Naive thymus-derived CD4-positive, alpha-beta T cell (primary cell): ENCODE data around the gene ITPR1. TPM values are rescaled to one million over a fixed set of nuclear protein-coding genes. Genes with fewer than 3 reads are reported as not detected.
A peak's percentile ranks its signal among the peaks of the same experiment; 100 is the strongest.

Experiments used
- ATAC-seq: fragments of 150-1000 bp; cut with Tn5 transposase; 2 replicates; pipeline ENCODE4 v1.10.0; 2021; ENCODE audit warnings: mild to moderate bottlenecking, moderate library complexity
- CTCF ChIA-PET: fragments of 350-600 bp; sonication (Branson Sonifier 250); formaldehyde crosslinking; loops from one replicate; lab custom pipeline; 2021; ENCODE audit warnings: antibody characterized with exemption; lab: Charles Lee
- POLR2A ChIA-PET: fragments of 350-600 bp; sonication (Branson Sonifier 250); formaldehyde crosslinking; loops from one replicate; lab custom pipeline; 2021; ENCODE audit warnings: antibody characterized with exemption, inconsistent platforms; lab: Charles Lee
- DNase-seq, 9 donors: peaks; one replicate each; pipeline versions ENCODE4 v3.0.0 to v3.0.0-alpha.2; 2020 to 2022; ENCODE audit warnings: mixed read lengths in 1 of 9
- H3K27ac ChIP-seq: one replicate; pipeline ENCODE4 v1.7.0; 2013; ENCODE audit warnings: mild to moderate bottlenecking, low read depth, low read length, moderate library complexity
- H3K27me3 ChIP-seq, 2 donors: one replicate each; pipeline ENCODE4 v1.7.0; 2013; ENCODE audit warnings: low read length in 2 of 2, mild to moderate bottlenecking in 2 of 2, moderate library complexity in 2 of 2; ENCODE audit not compliant: control insufficient read depth in 2 of 2, insufficient read depth in 2 of 2
- H3K36me3 ChIP-seq, 3 experiments: 1 replicate in 2 of 3; 2 replicates in 1 of 3; pipeline ENCODE4 v1.7.0; 2013; ENCODE audit warnings: low read length in 3 of 3, mild to moderate bottlenecking in 3 of 3, moderate library complexity in 1 of 3; ENCODE audit not compliant: insufficient read depth in 3 of 3, control insufficient read depth in 2 of 3
- H3K4me1 ChIP-seq, 2 donors: one replicate each; pipeline ENCODE4 v1.7.0; 2013; ENCODE audit warnings: low read length in 2 of 2, mild to moderate bottlenecking in 2 of 2, moderate library complexity in 1 of 2; ENCODE audit not compliant: control insufficient read depth in 2 of 2, insufficient read depth in 2 of 2
- H3K4me3 ChIP-seq: 2 replicates; pipeline ENCODE4 v1.7.0; 2013; ENCODE audit warnings: mild to moderate bottlenecking, low read length
- H3K9me3 ChIP-seq, 3 experiments: 1 replicate in 2 of 3; 2 replicates in 1 of 3; pipeline ENCODE4 v1.7.0; 2013; ENCODE audit warnings: low read length in 3 of 3; ENCODE audit not compliant: control insufficient read depth in 2 of 3
- H3K27ac Mint-ChIP-seq, 9 donors: one replicate each; pipeline ENCODE4 v1.8.0; 2020 to 2022; ENCODE audit warnings: mixed read lengths in 9 of 9, mild to moderate bottlenecking in 8 of 9, moderate library complexity in 5 of 9, inconsistent platforms in 2 of 9
- H3K27me3 Mint-ChIP-seq, 5 donors: one replicate each; pipeline ENCODE4 v1.8.0; 2021 to 2022; ENCODE audit warnings: mixed read lengths in 5 of 5, mild to moderate bottlenecking in 1 of 5
- H3K36me3 Mint-ChIP-seq, 5 donors: one replicate each; pipeline ENCODE4 v1.8.0; 2020 to 2022; ENCODE audit warnings: mixed read lengths in 5 of 5, mild to moderate bottlenecking in 3 of 5, inconsistent platforms in 1 of 5
- H3K4me1 Mint-ChIP-seq, 7 donors: one replicate each; pipeline ENCODE4 v1.8.0; 2020 to 2022; ENCODE audit warnings: mixed read lengths in 7 of 7, mild to moderate bottlenecking in 3 of 7, inconsistent platforms in 1 of 7
- H3K4me3 Mint-ChIP-seq, 10 donors: one replicate each; pipeline ENCODE4 v1.8.0; 2020 to 2022; ENCODE audit warnings: mild to moderate bottlenecking in 10 of 10, mixed read lengths in 10 of 10, moderate library complexity in 6 of 10, inconsistent platforms in 2 of 10
- H3K9me3 Mint-ChIP-seq, 11 donors: one replicate each; pipeline ENCODE4 v1.8.0; 2020 to 2022; ENCODE audit warnings: mixed read lengths in 11 of 11, mild to moderate bottlenecking in 4 of 11, inconsistent platforms in 1 of 11, moderate library complexity in 1 of 11
- intact Hi-C, 2 donors: fragments of 100-400 bp; cut with micrococcal nuclease; formaldehyde crosslinking; loops; one replicate each; pipeline ENCODE4 v1.15.1; 2023
- polyA plus RNA-seq, 2 donors: library from polyadenylated mRNA; unstranded; fragments of 300-500 nt; fragmentation: Illumina TruSeq; gene quantifications; one replicate each; pipeline ENCODE4 v1.2.3, GENCODE V29; 2021
- total RNA-seq, 6 experiments: library from RNA in 5 of 6; stranded (reverse) in 5 of 6; gene quantifications; 1 replicate in 5 of 6; 2 replicates in 1 of 6; pipeline ENCODE4 v1.2.3 and lab custom pipeline; 2021 to 2026

ITPR1 gene
- total and polyA plus RNA-seq, 7 experiments from 2014 or later, result 15.1 to 118 (median 83.8) TPM

GRCh38 chr3:4564928-4565586 lies 71.9 kb downstream of the ITPR1 start:
- H3K36me3 ChIP-seq, result no peaks in the 10 kb centered on the region
- no peak for DNase-seq
- ChIA-PET POLR2A (no interaction called here), CTCF (interaction anchor here (0.6 kb wide), 1 partner anchor 214 kb away, joined by 6 read pairs; no protein-coding TSS in a partner anchor)
- H3K4me1 ChIP-seq, result no peaks in the 10 kb centered on the region
- no peak overlapping the region for H3K27ac ChIP-seq
- no peaks in the 10 kb centered on the region for H3K9me3 ChIP-seq
- H3K4me3 ChIP-seq, result no peak overlapping the region
- intact Hi-C loops, result no loop called here
- no peak overlapping the region for H3K27ac Mint-ChIP-seq
- H3K27me3 Mint-ChIP-seq, result no peaks in the 10 kb centered on the region
- peaks cover 0 to 12% (median 5%) of the 10 kb centered on the region in 5 donors for H3K36me3 Mint-ChIP-seq
- no peak for ATAC-seq
- peaks cover 2 to 59% (median 29%) of the 10 kb centered on the region in 7 donors for H3K4me1 Mint-ChIP-seq
- H3K9me3 Mint-ChIP-seq, result peaks cover 0 to 1% (median 0%) of the 10 kb centered on the region in 11 donors
- H3K27me3 ChIP-seq, result no peaks in the 10 kb centered on the region
- no peak overlapping the region for H3K4me3 Mint-ChIP-seq

- CTCF ChIA-PET, result interaction anchor here (0.6 kb wide), 1 partner anchor 215 kb away, joined by 6 read pairs; no protein-coding TSS in a partner anchor
- H3K27ac ChIP-seq, result no peak overlapping the region
- no peaks in the 10 kb centered on the region for H3K27me3 Mint-ChIP-seq
- peaks cover 2 to 60% (median 32%) of the 10 kb centered on the region in 7 donors for H3K4me1 Mint-ChIP-seq
- H3K4me3 Mint-ChIP-seq, result no peak overlapping the region
- H3K27me3 ChIP-seq, result no peaks in the 10 kb centered on the region
- peaks cover 0 to 12% (median 5%) of the 10 kb centered on the region in 5 donors for H3K36me3 Mint-ChIP-seq
- H3K9me3 ChIP-seq, result no peaks in the 10 kb centered on the region
- intact Hi-C loops, result no loop called here
- no peak overlapping the region for H3K4me3 ChIP-seq
- no peak overlapping the region for H3K27ac Mint-ChIP-seq
- no peaks in the 10 kb centered on the region for H3K4me1 ChIP-seq
- no peak for DNase-seq
- no peaks in the 10 kb centered on the region for H3K36me3 ChIP-seq
- no peak for ATAC-seq
- POLR2A ChIA-PET, result no interaction called here
- H3K9me3 Mint-ChIP-seq, result peaks cover 0 to 1% (median 0%) of the 10 kb centered on the region in 11 donors
These were observed 72.8 kb downstream of the ITPR1 start for GRCh38 chr3:4565809-4566501.

- Histone ChIP-seq H3K27me3 (no peaks in the 10 kb centered on the region), H3K4me3 (no peak overlapping the region), H3K9me3 (no peaks in the 10 kb centered on the region), H3K4me1 (no peaks in the 10 kb centered on the region), H3K27ac (no peak overlapping the region), H3K36me3 (no peaks in the 10 kb centered on the region)
- ATAC-seq, result no peak
- H3K4me3 Mint-ChIP-seq, result no peak overlapping the region
- H3K27me3 Mint-ChIP-seq, result no peaks in the 10 kb centered on the region
- DNase-seq, result no peak
- H3K4me1 Mint-ChIP-seq, result peaks cover 6 to 65% (median 39%) of the 10 kb centered on the region in 7 donors
- POLR2A ChIA-PET, result no interaction called here
- CTCF ChIA-PET, result interaction anchor here (0.6 to 1.0 kb wide), 2 partner anchors 26 to 34 kb away, joined by 3 read pairs; no protein-coding TSS in a partner anchor
- H3K27ac Mint-ChIP-seq, result no peak overlapping the region
- intact Hi-C loops, result no loop called here
- H3K36me3 Mint-ChIP-seq, result peaks cover 0 to 9% (median 5%) of the 10 kb centered on the region in 5 donors
- H3K9me3 Mint-ChIP-seq, result no peaks in the 10 kb centered on the region
These were observed 75.7 kb downstream of the ITPR1 start for GRCh38 chr3:4568841-4569240.

DNA sequence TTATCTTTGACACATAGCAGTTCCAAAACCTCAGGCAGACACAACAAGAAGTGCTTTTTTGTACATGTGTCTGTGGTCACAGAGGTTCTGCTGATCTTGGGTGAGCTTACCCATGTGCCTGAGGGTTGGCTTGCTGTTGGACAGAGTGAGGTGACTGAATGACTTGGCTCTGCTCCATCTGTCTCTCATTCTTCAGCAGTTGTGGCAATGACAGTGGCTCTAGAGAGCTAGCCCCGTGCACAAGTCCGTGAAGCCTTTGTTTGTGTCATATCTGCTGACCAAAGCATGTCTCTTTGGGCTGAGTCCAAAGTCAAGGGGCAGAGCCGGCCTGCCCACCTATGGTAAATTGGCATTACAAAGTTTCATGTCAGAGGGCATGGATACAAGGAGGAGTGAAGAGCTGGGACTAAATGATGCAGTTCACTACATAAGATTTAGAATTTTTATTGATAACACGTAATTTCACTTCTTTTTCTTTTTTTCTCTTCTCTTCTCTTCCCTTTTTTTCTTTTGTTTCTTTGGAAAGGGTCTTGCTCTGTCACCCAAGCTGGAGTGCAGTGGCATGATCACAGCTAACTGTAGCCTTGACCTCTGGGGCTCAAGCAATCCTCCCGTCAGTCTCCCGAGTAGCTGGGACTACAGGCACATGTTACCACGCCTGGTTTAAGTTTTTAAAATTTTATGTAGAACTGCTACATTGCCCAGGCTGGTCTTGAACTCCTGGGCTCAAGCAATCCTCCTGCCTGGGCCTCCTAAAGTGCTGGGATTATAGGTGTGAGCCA lies 77.9 kb downstream of the ITPR1 start:
- Histone ChIP-seq H3K4me1 (no peaks in the 10 kb centered on the region), H3K27ac (no peak overlapping the region), H3K9me3 (no peaks in the 10 kb centered on the region), H3K36me3 (no peaks in the 10 kb centered on the region), H3K27me3 (no peaks in the 10 kb centered on the region), H3K4me3 (no peak overlapping the region)
- ChIA-PET CTCF (interaction anchor here (1.0 to 1.3 kb wide), 2 partner anchors 23 to 52 kb away, joined by 4 to 5 read pairs; no protein-coding TSS in a partner anchor), POLR2A (interaction anchor here (0.7 kb wide), 1 partner anchor 31 kb away, joined by 3 read pairs; no protein-coding TSS in a partner anchor)
- Mint-ChIP-seq H3K36me3 (peaks cover 0 to 9% (median 5%) of the 10 kb centered on the region in 5 donors), H3K4me1 (peaks cover 6 to 59% (median 40%) of the 10 kb centered on the region in 7 donors), H3K9me3 (no peaks in the 10 kb centered on the region), H3K4me3 (no peak overlapping the region), H3K27me3 (no peaks in the 10 kb centered on the region), H3K27ac (peak overlapping the region in 2 of 9 donors; percentile 40 to 54)
- intact Hi-C loops, result loop anchor here (1.0 to 5.0 kb wide), 5 partner anchors 39 to 220 kb away; partner anchors contain the start of gene ITPR1 (in 1 of the 2)
- DNase-seq, result no peak
- ATAC-seq, result peak; percentile 57

DNA sequence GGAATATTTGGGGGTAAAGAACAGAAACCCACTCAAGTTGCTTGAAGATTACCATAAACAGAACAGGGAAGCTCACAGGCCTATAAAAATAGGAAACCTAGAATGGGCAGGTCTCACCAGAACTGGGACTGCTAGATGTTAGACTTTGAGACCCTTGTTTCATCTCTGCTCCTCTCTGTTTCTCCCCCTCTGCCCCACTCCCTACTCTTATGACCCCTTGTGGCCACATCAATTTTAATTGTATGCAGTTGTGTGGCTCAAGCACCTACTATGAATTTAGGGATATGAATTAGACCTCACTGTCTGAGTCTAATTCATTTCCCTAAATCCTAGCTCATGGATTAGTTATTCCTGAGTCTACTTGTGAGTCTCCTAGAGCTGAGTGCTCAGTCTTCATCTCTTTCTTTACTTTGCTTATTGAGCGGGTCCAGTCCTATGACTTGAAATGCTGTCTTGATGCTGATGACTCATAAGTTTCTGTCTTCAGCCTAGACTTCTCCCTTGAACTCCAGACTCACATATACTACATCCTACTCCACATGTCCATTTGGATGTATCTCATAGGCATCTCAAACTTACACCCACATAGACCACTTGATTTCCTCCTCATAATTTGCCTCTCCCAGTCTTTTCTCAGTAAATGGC lies 78.7 kb downstream of the ITPR1 start:
- Mint-ChIP-seq H3K36me3 (peaks cover 0 to 5% (median 1%) of the 10 kb centered on the region in 5 donors), H3K4me1 (peaks cover 6 to 59% (median 43%) of the 10 kb centered on the region in 7 donors), H3K9me3 (no peaks in the 10 kb centered on the region), H3K27me3 (no peaks in the 10 kb centered on the region), H3K4me3 (no peak overlapping the region), H3K27ac (peak overlapping the region in 2 of 9 donors; percentile 28 to 40)
- Histone ChIP-seq H3K27me3 (no peaks in the 10 kb centered on the region), H3K4me1 (no peaks in the 10 kb centered on the region), H3K27ac (no peak overlapping the region), H3K36me3 (no peaks in the 10 kb centered on the region), H3K4me3 (no peak overlapping the region), H3K9me3 (no peaks in the 10 kb centered on the region)
- intact Hi-C loops, result loop anchor here (1.0 to 5.0 kb wide), 5 partner anchors 40 to 221 kb away; partner anchors contain the start of gene ITPR1 (in 1 of the 2)
- peak in 2 of 9 donors; percentile 12 to 18 for DNase-seq
- peak; percentile 49 for ATAC-seq
- ChIA-PET CTCF (interaction anchor here (1.0 to 1.3 kb wide), 2 partner anchors 12 to 53 kb away, joined by 3 to 5 read pairs; no protein-coding TSS in a partner anchor), POLR2A (no interaction called here)
